ENCODE data around the gene ADAM11. TPM values are rescaled to one million over a fixed set of nuclear protein-coding genes. Genes with fewer than 3 reads are reported as not detected.

The ADAM11 gene
- total and polyA plus RNA-seq, 2 of the 4 experiments (the other 2 are of a cell fraction), result 0.36 to 0.53 TPM

DNA sequence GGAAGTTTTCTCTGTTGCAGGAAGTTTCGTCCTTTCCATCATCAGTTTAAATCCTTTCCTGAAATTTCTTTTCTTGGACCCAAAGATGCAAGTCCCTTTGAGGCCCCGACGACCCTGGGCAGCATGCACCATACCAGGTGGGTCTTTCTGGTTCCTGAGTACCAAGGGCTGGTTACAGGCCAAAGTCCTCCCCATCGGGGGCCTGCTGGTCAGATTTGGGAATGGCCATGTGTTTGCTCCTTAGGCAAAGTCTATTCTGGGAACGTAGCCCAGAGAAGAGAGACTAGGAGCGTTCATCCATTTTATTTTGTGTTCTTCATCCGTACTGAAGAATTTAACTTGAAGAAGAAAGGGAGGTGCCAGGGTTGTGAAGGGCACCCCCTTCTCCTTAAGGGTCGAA lies 17.5 kb upstream of the ADAM11 start:
- ATAC-seq (ENCODE audit: low read depth), result no peak
- H3K18ac ChIP-seq (ENCODE audit: low read depth, low read length), result no peak overlapping the region
- DNase-seq, result no peak
- H3K4me3 ChIP-seq (ENCODE audit: insufficient read depth, low read depth, low read length), result no peak overlapping the region
- no peak overlapping the region for H2AK5ac ChIP-seq (ENCODE audit: low read depth, low read length)
- H2BK5ac ChIP-seq (ENCODE audit: low read depth, low read length, poor library complexity, severe bottlenecking), result no peak overlapping the region
- in situ Hi-C loops (cut with MboI; ENCODE audit: low sequenced_read_pairs) (no loop called here), dilution Hi-C loops (cut with HindIII; ENCODE audit: low sequenced_read_pairs, unreplicated experiment) (no loop called here), intact Hi-C loops (cut with micrococcal nuclease) (no loop called here)
- ChIA-PET CTCF (no interaction called here), POLR2A (ENCODE audit: unreplicated experiment) (no interaction called here)
- H3K9ac ChIP-seq (ENCODE audit: low read depth, low read length), result no peak overlapping the region
- no peaks in the 10 kb centered on the region for H4K20me1 ChIP-seq (ENCODE audit: insufficient read depth, low read length)
- no peaks in the 10 kb centered on the region for H3K27me3 ChIP-seq (ENCODE audit: control insufficient read depth, insufficient read depth, low read length)
- no peak overlapping the region for H2AFZ ChIP-seq (replicated peaks; ENCODE audit: low read length, poor library complexity)
- H4K91ac ChIP-seq (ENCODE audit: insufficient read depth, low read depth, low read length), result no peak overlapping the region
- H3K14ac ChIP-seq (replicated peaks; ENCODE audit: low read depth, low read length), result no peak overlapping the region
- WGBS, 2 experiments (ENCODE audit: extremely low coverage in 2 of 2, insufficient read length in 1 of 2), result 90% methylated on average over 2 of the region's 8 CpGs; no CpG with 5 or more reads in 1 of the 2 experiments
- 0 out of 4 replicates have a peak, but pooled peaks cover 0 to 3% of the 10 kb centered on the region in 2 experiments for H3K79me1 ChIP-seq (ENCODE audit: low read depth in 1 of 2, low read length in 2 of 2)
- H2BK120ac ChIP-seq (ENCODE audit: low read depth, low read length), result no peak overlapping the region
- H3K56ac ChIP-seq (ENCODE audit: extremely low read depth, insufficient read depth, low read length), result no peak overlapping the region
- BruUV-seq (replicated peaks), result no TSS peak
- H2BK15ac ChIP-seq (ENCODE audit: low read depth, low read length), result no peak overlapping the region
- no peak overlapping the region for H3K4ac ChIP-seq (ENCODE audit: low read depth, low read length)
- H4K8ac ChIP-seq (ENCODE audit: low read depth in 2 of 2, low read length in 2 of 2), result no peak overlapping the region
- no peaks in the 10 kb centered on the region; the same call in 1 of the 2 replicates for H3K36me3 ChIP-seq (ENCODE audit: control insufficient read depth, insufficient read depth, low read length)
- H3K9me3 ChIP-seq (ENCODE audit: control insufficient read depth, insufficient read depth, low read length), result no peaks in the 10 kb centered on the region
- H3K23ac ChIP-seq (ENCODE audit: low read depth, low read length), result no peak overlapping the region
- H3K27ac ChIP-seq (ENCODE audit: insufficient read depth, low read length), result no peak overlapping the region
- no peaks in the 10 kb centered on the region for H3K4me1 ChIP-seq (ENCODE audit: control insufficient read depth, insufficient read depth, low read length)
- H2AK9ac ChIP-seq (replicated peaks; ENCODE audit: low read depth, low read length, poor library complexity), result no peak overlapping the region
- H3K4me2 ChIP-seq (ENCODE audit: low read depth, low read length), result no peak overlapping the region
- no peak overlapping the region for H4K5ac ChIP-seq (ENCODE audit: low read depth, low read length)
- H2BK20ac ChIP-seq (ENCODE audit: low read depth, low read length), result no peak overlapping the region
- TF ChIP-seq MAFK (IDR thresholded peaks at IDR 0.05; ENCODE audit: low read depth, low read length), result no peak
- no peak for TF ChIP-seq BHLHE40 (IDR thresholded peaks at IDR 0.05; ENCODE audit: low read depth, low read length)
- no peak for TF ChIP-seq CEBPB (IDR thresholded peaks at IDR 0.05; ENCODE audit: low read depth, low read length)
- TF ChIP-seq RFX5 (IDR thresholded peaks at IDR 0.05; ENCODE audit: low read depth, low read length), result no peak
- no peak for TF ChIP-seq POLR2A (IDR thresholded peaks at IDR 0.05; ENCODE audit: low read depth, low read length)
- TF ChIP-seq, protein P1, sequence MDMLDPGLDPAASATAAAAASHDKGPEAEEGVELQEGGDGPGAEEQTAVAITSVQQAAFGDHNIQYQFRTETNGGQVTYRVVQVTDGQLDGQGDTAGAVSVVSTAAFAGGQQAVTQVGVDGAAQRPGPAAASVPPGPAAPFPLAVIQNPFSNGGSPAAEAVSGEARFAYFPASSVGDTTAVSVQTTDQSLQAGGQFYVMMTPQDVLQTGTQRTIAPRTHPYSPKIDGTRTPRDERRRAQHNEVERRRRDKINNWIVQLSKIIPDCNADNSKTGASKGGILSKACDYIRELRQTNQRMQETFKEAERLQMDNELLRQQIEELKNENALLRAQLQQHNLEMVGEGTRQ (IDR thresholded peaks at IDR 0.05; ENCODE audit: low read depth, low read length), result no peak
- TF ChIP-seq MXI1 (IDR thresholded peaks at IDR 0.05; ENCODE audit: borderline replicate concordance, low read depth, low read length), result no peak
- no peak for TF ChIP-seq FOS (IDR thresholded peaks at IDR 0.05; ENCODE audit: low read depth, low read length)
- TF ChIP-seq MAZ (IDR thresholded peaks at IDR 0.05; ENCODE audit: borderline replicate concordance, low read depth, low read length), result no peak
- TF ChIP-seq, protein P2, sequence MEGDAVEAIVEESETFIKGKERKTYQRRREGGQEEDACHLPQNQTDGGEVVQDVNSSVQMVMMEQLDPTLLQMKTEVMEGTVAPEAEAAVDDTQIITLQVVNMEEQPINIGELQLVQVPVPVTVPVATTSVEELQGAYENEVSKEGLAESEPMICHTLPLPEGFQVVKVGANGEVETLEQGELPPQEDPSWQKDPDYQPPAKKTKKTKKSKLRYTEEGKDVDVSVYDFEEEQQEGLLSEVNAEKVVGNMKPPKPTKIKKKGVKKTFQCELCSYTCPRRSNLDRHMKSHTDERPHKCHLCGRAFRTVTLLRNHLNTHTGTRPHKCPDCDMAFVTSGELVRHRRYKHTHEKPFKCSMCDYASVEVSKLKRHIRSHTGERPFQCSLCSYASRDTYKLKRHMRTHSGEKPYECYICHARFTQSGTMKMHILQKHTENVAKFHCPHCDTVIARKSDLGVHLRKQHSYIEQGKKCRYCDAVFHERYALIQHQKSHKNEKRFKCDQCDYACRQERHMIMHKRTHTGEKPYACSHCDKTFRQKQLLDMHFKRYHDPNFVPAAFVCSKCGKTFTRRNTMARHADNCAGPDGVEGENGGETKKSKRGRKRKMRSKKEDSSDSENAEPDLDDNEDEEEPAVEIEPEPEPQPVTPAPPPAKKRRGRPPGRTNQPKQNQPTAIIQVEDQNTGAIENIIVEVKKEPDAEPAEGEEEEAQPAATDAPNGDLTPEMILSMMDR (conservative IDR thresholded peaks at IDR 0.05; ENCODE audit: low read depth, low read length), result no peak
- TF ChIP-seq, protein P3, sequence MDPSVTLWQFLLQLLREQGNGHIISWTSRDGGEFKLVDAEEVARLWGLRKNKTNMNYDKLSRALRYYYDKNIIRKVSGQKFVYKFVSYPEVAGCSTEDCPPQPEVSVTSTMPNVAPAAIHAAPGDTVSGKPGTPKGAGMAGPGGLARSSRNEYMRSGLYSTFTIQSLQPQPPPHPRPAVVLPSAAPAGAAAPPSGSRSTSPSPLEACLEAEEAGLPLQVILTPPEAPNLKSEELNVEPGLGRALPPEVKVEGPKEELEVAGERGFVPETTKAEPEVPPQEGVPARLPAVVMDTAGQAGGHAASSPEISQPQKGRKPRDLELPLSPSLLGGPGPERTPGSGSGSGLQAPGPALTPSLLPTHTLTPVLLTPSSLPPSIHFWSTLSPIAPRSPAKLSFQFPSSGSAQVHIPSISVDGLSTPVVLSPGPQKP (IDR thresholded peaks at IDR 0.05; ENCODE audit: borderline replicate concordance, low read depth, low read length), result no peak
- TF ChIP-seq NFE2L2 (IDR thresholded peaks at IDR 0.05; ENCODE audit: low read depth, low read length), result no peak
- no peak for TF ChIP-seq RAD21 (IDR thresholded peaks at IDR 0.05; ENCODE audit: low read length)
- TF ChIP-seq CHD1 (IDR thresholded peaks at IDR 0.05; ENCODE audit: low read depth, low read length), result no peak
- TF ChIP-seq SMC3 (IDR thresholded peaks at IDR 0.05; ENCODE audit: low read depth, low read length), result no peak
- no peaks in the 10 kb centered on the region for H3K9me1 ChIP-seq (ENCODE audit: insufficient read depth, low read length)

Data from IMR-90 (cell line).